Stimulated activated naive CD8-positive, alpha-beta T cell treated with anti-CD3 and anti-CD28 coated beads, Interleukin-15, amount 100 ng/mL, for 72 hours (primary cell): Measurements from ENCODE around the gene SLC24A1.

Experiments used
- ATAC-seq: fragments of 150-1000 bp; cut with Tn5 transposase; 2 replicates; pipeline ENCODE4 v1.10.0; 2021; ENCODE audit warnings: mild to moderate bottlenecking, moderate library complexity
- DNase-seq, 2 donors: peaks; one replicate each; pipeline ENCODE4 v3.0.0; 2021 to 2022
- H3K27ac Mint-ChIP-seq, 2 donors: one replicate each; pipeline ENCODE4 v1.8.0; 2022; ENCODE audit warnings: mild to moderate bottlenecking in 2 of 2, mixed read lengths in 2 of 2, moderate library complexity in 2 of 2
- H3K27me3 Mint-ChIP-seq: one replicate; pipeline ENCODE4 v1.8.0; 2022; ENCODE audit warnings: mixed read lengths
- H3K4me1 Mint-ChIP-seq: one replicate; pipeline ENCODE4 v1.8.0; 2022; ENCODE audit warnings: mild to moderate bottlenecking, mixed read lengths
- H3K4me3 Mint-ChIP-seq, 2 donors: one replicate each; pipeline ENCODE4 v1.8.0; 2022; ENCODE audit warnings: mild to moderate bottlenecking in 2 of 2, mixed read lengths in 2 of 2, moderate library complexity in 1 of 2
- H3K9me3 Mint-ChIP-seq, 2 donors: one replicate each; pipeline ENCODE4 v1.8.0; 2022; ENCODE audit warnings: mixed read lengths in 2 of 2

SLC24A1 gene

GRCh38 chr15:65655026-65655425 is 33.3 kb downstream of the SLC24A1 start:
- ATAC-seq: no peak
- H3K4me1 Mint-ChIP-seq: peaks cover 14% of the 10 kb centered on the region
- H3K9me3 Mint-ChIP-seq: no peaks in the 10 kb centered on the region
- DNase-seq: no peak
- no peak overlapping the region for H3K27ac Mint-ChIP-seq
- H3K4me3 Mint-ChIP-seq: no peak overlapping the region
- H3K27me3 Mint-ChIP-seq: no peaks in the 10 kb centered on the region

- Mint-ChIP-seq H3K27ac (no peak overlapping the region), H3K9me3 (no peaks in the 10 kb centered on the region), H3K27me3 (no peaks in the 10 kb centered on the region), H3K4me1 (peaks cover 10% of the 10 kb centered on the region), H3K4me3 (no peak overlapping the region)
- ATAC-seq (no peak), DNase-seq (no peak)
Observed at GRCh38 chr15:65655457-65655856, 33.7 kb downstream of the SLC24A1 start.

GRCh38 chr15:65659502-65660052 is 37.8 kb downstream of the SLC24A1 start:
- Mint-ChIP-seq H3K9me3 (no peaks in the 10 kb centered on the region), H3K4me1 (no peaks in the 10 kb centered on the region), H3K27ac (no peak overlapping the region), H3K27me3 (no peaks in the 10 kb centered on the region), H3K4me3 (no peak overlapping the region)
- DNase-seq: no peak
- ATAC-seq: no peak

- Mint-ChIP-seq H3K27ac (no peak overlapping the region), H3K9me3 (no peaks in the 10 kb centered on the region), H3K4me3 (no peak overlapping the region), H3K27me3 (no peaks in the 10 kb centered on the region), H3K4me1 (no peaks in the 10 kb centered on the region)
- ATAC-seq (no peak), DNase-seq (no peak)
Observed at GRCh38 chr15:65660927-65661326, 39.2 kb downstream of the SLC24A1 start.

- no peaks in the 10 kb centered on the region for H3K9me3 Mint-ChIP-seq
- H3K4me3 Mint-ChIP-seq: no peak overlapping the region
- H3K27me3 Mint-ChIP-seq: no peaks in the 10 kb centered on the region
- no peak for ATAC-seq
- H3K27ac Mint-ChIP-seq: peak overlapping the region in 1 of 2 donors; percentile 34
- no peaks in the 10 kb centered on the region for H3K4me1 Mint-ChIP-seq
- no peak for DNase-seq
Observed at GRCh38 chr15:65663521-65663920, 41.8 kb downstream of the SLC24A1 start.

- Mint-ChIP-seq H3K27ac (peak overlapping the region in 1 of 2 donors; percentile 89), H3K27me3 (no peaks in the 10 kb centered on the region), H3K9me3 (no peaks in the 10 kb centered on the region), H3K4me1 (no peaks in the 10 kb centered on the region), H3K4me3 (no peak overlapping the region)
- DNase-seq (no peak), ATAC-seq (no peak)
Observed at GRCh38 chr15:65666257-65666656, 44.5 kb downstream of the SLC24A1 start.

GRCh38 chr15:65675551-65675950 is 53.8 kb downstream of the SLC24A1 start:
- no peak for ATAC-seq
- no peak for DNase-seq
- Mint-ChIP-seq H3K4me3 (no peak overlapping the region), H3K27ac (peak overlapping the region in 1 of 2 donors; percentile 42), H3K9me3 (no peaks in the 10 kb centered on the region), H3K4me1 (no peaks in the 10 kb centered on the region), H3K27me3 (no peaks in the 10 kb centered on the region)

- no peak for ATAC-seq
Observed at GRCh38 chr15:65676123-65676522, 54.4 kb downstream of the SLC24A1 start.

GRCh38 chr15:65680544-65680943 is 58.8 kb downstream of the SLC24A1 start:
- no peak overlapping the region for H3K27ac Mint-ChIP-seq
- no peak overlapping the region for H3K4me3 Mint-ChIP-seq
- DNase-seq: no peak
- H3K9me3 Mint-ChIP-seq: no peaks in the 10 kb centered on the region
- no peaks in the 10 kb centered on the region for H3K27me3 Mint-ChIP-seq
- no peak for ATAC-seq
- H3K4me1 Mint-ChIP-seq: peaks cover 31% of the 10 kb centered on the region

More at GRCh38 chr15:65676123-65676522, 54.4 kb downstream of the SLC24A1 start:
- peaks cover 4% of the 10 kb centered on the region for H3K4me1 Mint-ChIP-seq
- DNase-seq: no peak
- H3K27ac Mint-ChIP-seq: no peak overlapping the region
- H3K9me3 Mint-ChIP-seq: no peaks in the 10 kb centered on the region
- H3K4me3 Mint-ChIP-seq: no peak overlapping the region
- no peaks in the 10 kb centered on the region for H3K27me3 Mint-ChIP-seq

GRCh38 chr15:65682404-65682911 is 60.7 kb downstream of the SLC24A1 start:
- Mint-ChIP-seq H3K27me3 (no peaks in the 10 kb centered on the region), H3K9me3 (no peaks in the 10 kb centered on the region), H3K4me3 (no peak overlapping the region), H3K4me1 (peaks cover 31% of the 10 kb centered on the region), H3K27ac (no peak overlapping the region)
- peak; percentile 61 for ATAC-seq
- no peak for DNase-seq

GRCh38 chr15:65688462-65688861 is 66.7 kb downstream of the SLC24A1 start:
- Mint-ChIP-seq H3K4me3 (no peak overlapping the region), H3K27me3 (no peaks in the 10 kb centered on the region), H3K27ac (no peak overlapping the region), H3K9me3 (no peaks in the 10 kb centered on the region), H3K4me1 (peaks cover 28% of the 10 kb centered on the region)
- no peak for DNase-seq
- ATAC-seq: no peak

GRCh38 chr15:65690173-65690572 is 68.4 kb downstream of the SLC24A1 start:
- H3K27me3 Mint-ChIP-seq: no peaks in the 10 kb centered on the region
- DNase-seq (no peak), ATAC-seq (no peak)
- H3K9me3 Mint-ChIP-seq: no peaks in the 10 kb centered on the region
- H3K4me3 Mint-ChIP-seq: no peak overlapping the region
- no peak overlapping the region for H3K27ac Mint-ChIP-seq
- H3K4me1 Mint-ChIP-seq: peaks cover 13% of the 10 kb centered on the region

- no peak for ATAC-seq
Observed at GRCh38 chr15:65690778-65691177, 69.0 kb downstream of the SLC24A1 start.

GRCh38 chr15:65695081-65695480 is 73.3 kb downstream of the SLC24A1 start:
- no peak overlapping the region for H3K27ac Mint-ChIP-seq
- no peak overlapping the region for H3K4me3 Mint-ChIP-seq
- no peaks in the 10 kb centered on the region for H3K9me3 Mint-ChIP-seq
- no peak for DNase-seq
- no peaks in the 10 kb centered on the region for H3K4me1 Mint-ChIP-seq
- no peak for ATAC-seq
- no peaks in the 10 kb centered on the region for H3K27me3 Mint-ChIP-seq

More at GRCh38 chr15:65690778-65691177, 69.0 kb downstream of the SLC24A1 start:
- no peak for DNase-seq
- no peaks in the 10 kb centered on the region for H3K27me3 Mint-ChIP-seq
- H3K9me3 Mint-ChIP-seq: no peaks in the 10 kb centered on the region
- no peak overlapping the region for H3K4me3 Mint-ChIP-seq
- peaks cover 13% of the 10 kb centered on the region for H3K4me1 Mint-ChIP-seq
- no peak overlapping the region for H3K27ac Mint-ChIP-seq
